Activated gamma-delta T cell treated with Interleukin-2 at 50 U/mL for 16 hours (primary cell): ENCODE results near the gene ASPSCR1.

Source experiments
- DNase-seq: peaks from one replicate; pipeline ENCODE4 v3.0.0-alpha.2; 2020

Gene ASPSCR1

GRCh38 chr17:81977211-81977808, at the start of gene ASPSCR1:
Gene ASPSCR1 (plus strand): TSS chr17:81977629. CDS start chr17:81977647, 18 bp downstream.
- DNase-seq, result peak; percentile 91

- DNase-seq, result peak; percentile 84
These were observed 49.5 kb upstream of the ASPSCR1 start, which contains the start of gene MAFG for GRCh38 chr17:81927653-81928543. Gene MAFG (minus strand): TSS chr17:81927735. CDS start chr17:81923185, 4,550 bp downstream.

GRCh38 chr17:81928544-81929252, 48.7 kb upstream of the ASPSCR1 start:
- DNase-seq, result no peak

GRCh38 chr17:81929253-81930141, 47.9 kb upstream of the ASPSCR1 start:
- DNase-seq, result no peak

- DNase-seq, result no peak
These were observed 47.0 kb upstream of the ASPSCR1 start for GRCh38 chr17:81930142-81931125.

- no peak for DNase-seq
These were observed 46.3 kb upstream of the ASPSCR1 start for GRCh38 chr17:81931189-81931556.

- DNase-seq, result no peak
These were observed 45.7 kb upstream of the ASPSCR1 start for GRCh38 chr17:81931557-81932332.

- no peak for DNase-seq
These were observed 45.0 kb upstream of the ASPSCR1 start for GRCh38 chr17:81932333-81932983.

GRCh38 chr17:81933178-81933699, 44.2 kb upstream of the ASPSCR1 start:
- no peak for DNase-seq

GRCh38 chr17:81934098-81934757, 43.2 kb upstream of the ASPSCR1 start:
- no peak for DNase-seq

- DNase-seq, result no peak
These were observed 42.4 kb upstream of the ASPSCR1 start for GRCh38 chr17:81934850-81935708.

GRCh38 chr17:81935709-81936084, 41.7 kb upstream of the ASPSCR1 start:
- DNase-seq, result no peak

GRCh38 chr17:81939218-81939617, 38.2 kb upstream of the ASPSCR1 start:
- DNase-seq, result no peak

- no peak for DNase-seq
These were observed 37.5 kb upstream of the ASPSCR1 start for GRCh38 chr17:81939881-81940385.

GRCh38 chr17:81940538-81941483, 36.6 kb upstream of the ASPSCR1 start:
- no peak for DNase-seq

- DNase-seq, result no peak
These were observed 35.8 kb upstream of the ASPSCR1 start for GRCh38 chr17:81941484-81942166.
